K562 (cell line): ENCODE measurements around the gene ZNF546. TPM values are rescaled to one million over a fixed set of nuclear protein-coding genes. Genes with fewer than 3 reads are reported as not detected.

Source experiments
- CTCFL ChIP-seq: IDR thresholded peaks from 2 replicates; pipeline ENCODE4 v1.6.1; 2011; ENCODE audit warnings: borderline replicate concordance, low read depth, mild to moderate bottlenecking, moderate library complexity, low read length; ENCODE audit not compliant: insufficient read depth, poor library complexity, severe bottlenecking
- HDAC6 ChIP-seq: IDR thresholded peaks from 2 replicates; pipeline ENCODE4 v1.6.1; 2012; ENCODE audit warnings: low read depth, mild to moderate bottlenecking, control low read depth, inconsistent platforms, low read length, moderate library complexity
- IRF2 ChIP-seq: sonication (generic); formaldehyde crosslinking; IDR thresholded peaks from 2 replicates; pipeline ENCODE4 v1.8.1; 2022; ENCODE audit warnings: mild to moderate bottlenecking, missing genetic modification reagents
- MAZ ChIP-seq, 2 experiments: fragments of 450-650 bp in 1 of 2; sonication (generic) in 1 of 2; formaldehyde crosslinking; IDR thresholded peaks in 1 of 2; conservative IDR thresholded peaks in 1 of 2; 2 replicates each; pipeline versions ENCODE4 v1.4.0 to v1.5.0; 2020; ENCODE audit warnings: mild to moderate bottlenecking in 1 of 2, missing genetic modification reagents in 1 of 2
- MTA3 ChIP-seq: fragments of 450-650 bp; formaldehyde crosslinking; IDR thresholded peaks from 2 replicates; pipeline ENCODE4 v1.6.1; 2017; ENCODE audit warnings: mild to moderate bottlenecking, borderline replicate concordance
- NCOA2 ChIP-seq, 2 experiments: fragments of 450-650 bp; IDR thresholded peaks; 2 replicates each; pipeline ENCODE4 v1.6.1; 2018; ENCODE audit warnings: mild to moderate bottlenecking in 2 of 2, moderate library complexity in 1 of 2; ENCODE audit not compliant: partially characterized antibody in 2 of 2
- TFAP4 ChIP-seq: sonication (generic); formaldehyde crosslinking; IDR thresholded peaks from 2 replicates; pipeline ENCODE4 v1.8.0; 2022; ENCODE audit warnings: missing genetic modification reagents, mild to moderate bottlenecking, moderate library complexity, borderline replicate concordance
- TGIF2 ChIP-seq: sonication (generic); formaldehyde crosslinking; IDR thresholded peaks from 2 replicates; pipeline ENCODE4 v1.8.1; 2022; ENCODE audit warnings: mild to moderate bottlenecking, missing genetic modification reagents, moderate library complexity
- USF1 ChIP-seq: sonication (generic); formaldehyde crosslinking; IDR thresholded peaks from 2 replicates; pipeline ENCODE4 v1.9.0; 2022; ENCODE audit warnings: mild to moderate bottlenecking, missing genetic modification reagents
- ZFPM2 ChIP-seq: fragments of 250-450 bp; sonication (Bioruptor Pico); IDR thresholded peaks from 2 replicates; pipeline ENCODE4 v1.5.1; 2022; ENCODE audit warnings: mild to moderate bottlenecking
- ZNF12 ChIP-seq: sonication (generic); formaldehyde crosslinking; IDR thresholded peaks from 2 replicates; pipeline ENCODE4 v1.4.0; 2020; ENCODE audit warnings: mild to moderate bottlenecking, missing genetic modification reagents
- ZNF134 ChIP-seq: fragments of 250-450 bp; sonication (Bioruptor Pico); conservative IDR thresholded peaks from 2 replicates; pipeline ENCODE4 v1.4.0; 2020
- ZNF551 ChIP-seq: fragments of 250-450 bp; sonication (Bioruptor Pico); IDR thresholded peaks from 2 replicates; pipeline ENCODE4 v1.5.0; 2021; ENCODE audit warnings: mild to moderate bottlenecking, moderate library complexity
- ZNF584 ChIP-seq: fragments of 200-800 bp; sonication (Bioruptor generic); IDR thresholded peaks from 2 replicates; pipeline ENCODE4 v1.6.1; 2016; ENCODE audit warnings: low read depth, mild to moderate bottlenecking, missing genetic modification characterization, missing compliant biosample characterization
- ZNF668 ChIP-seq: fragments of 250-450 bp; sonication (Bioruptor Pico); IDR thresholded peaks from 2 replicates; pipeline ENCODE4 v1.8.0; 2022; ENCODE audit warnings: mild to moderate bottlenecking, inconsistent platforms
- polyA plus RNA-seq, 8 experiments: library from polyadenylated mRNA; depleted of rRNA in 4 of 8; stranded (reverse) in 5 of 8; unstranded in 3 of 8; fragments of >200 nt; fragmentation: Nextera tagmentation in 2 of 8; fragmentation: Illumina TruSeq in 1 of 8; extraction: Ambion mirVana in 2 of 8; extraction: Trizol in 1 of 8; gene quantifications; 2 replicates each; pipeline versions ENCODE4 v1.2.1 to v1.2.3, GENCODE V29; 2011 to 2014; ENCODE audit warnings: inconsistent platforms in 1 of 8, missing spikeins in 1 of 8
- total RNA-seq, 7 experiments: library from RNA; depleted of rRNA in 6 of 7; stranded (reverse); fragments of >200 nt in 6 of 7; fragmentation: Illumina TruSeq in 2 of 7; extraction: Trizol in 2 of 7; gene quantifications; 2 replicates each; pipeline versions ENCODE4 v1.2.1 to v1.2.3, GENCODE V29; 2011 to 2021; ENCODE audit warnings: low replicate concordance in 1 of 7
- TF ChIP-seq, protein P1 (sequence below): sonication (generic); formaldehyde crosslinking; IDR thresholded peaks from 2 replicates; pipeline ENCODE4 v1.9.0; 2022; ENCODE audit warnings: mild to moderate bottlenecking, missing genetic modification reagents
- TF ChIP-seq, protein P2 (sequence below): fragments of 450-650 bp; IDR thresholded peaks from 2 replicates; pipeline ENCODE4 v1.6.1; 2016
- TF ChIP-seq, protein P3 (sequence below): fragments of 250-450 bp; sonication (Bioruptor Pico); IDR thresholded peaks from 2 replicates; pipeline ENCODE4 v1.4.0; 2020
- TF ChIP-seq, protein P4 (sequence below): fragments of 450-650 bp; formaldehyde crosslinking; IDR thresholded peaks from 2 replicates; pipeline ENCODE4 v1.4.0; 2022; ENCODE audit warnings: missing genetic modification characterization

ZNF546 gene
- total and polyA plus RNA-seq, 9 of the 15 experiments (the other 6 are each of a cell fraction or from before 2014, with no cell fraction given): 0.73 to 5.1 (median 2.2) TPM

GRCh38 chr19:39996811-39997637 is at the start of gene ZNF546 (continued):
- TF ChIP-seq USF1 (CRISPR knock-in tag) (no peak), ZNF584 (no peak), TFAP4 (CRISPR knock-in tag) (peak; percentile 64), TGIF2 (CRISPR knock-in tag) (no peak), ZNF12 (no peak), CTCFL (no peak), NCOA2 (IDR thresholded peaks at IDR 0.05; ENCODE audit: partially characterized antibody in 2 of 2) (no peak), ZNF668 (CRISPR knock-in tag) (no peak), MTA3 (0 out of 2 replicates have a peak, but pooled peaks have one; percentile 59), ZNF551 (CRISPR knock-in tag) (no peak), HDAC6 (no peak), MAZ (CRISPR knock-in tag; conservative IDR thresholded peaks at IDR 0.05 in 1 of 2, IDR thresholded peaks at IDR 0.05 in 1 of 2) (peak in 1 of 2 experiments; percentile 56; a peak in 2 of 4 replicates), ZNF134 (CRISPR knock-in tag) (no peak), IRF2 (CRISPR knock-in tag) (no peak), ZFPM2 (CRISPR knock-in tag) (no peak)
- TF ChIP-seq, protein P1, sequence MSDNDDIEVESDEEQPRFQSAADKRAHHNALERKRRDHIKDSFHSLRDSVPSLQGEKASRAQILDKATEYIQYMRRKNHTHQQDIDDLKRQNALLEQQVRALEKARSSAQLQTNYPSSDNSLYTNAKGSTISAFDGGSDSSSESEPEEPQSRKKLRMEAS: no peak
- TF ChIP-seq, protein P2, sequence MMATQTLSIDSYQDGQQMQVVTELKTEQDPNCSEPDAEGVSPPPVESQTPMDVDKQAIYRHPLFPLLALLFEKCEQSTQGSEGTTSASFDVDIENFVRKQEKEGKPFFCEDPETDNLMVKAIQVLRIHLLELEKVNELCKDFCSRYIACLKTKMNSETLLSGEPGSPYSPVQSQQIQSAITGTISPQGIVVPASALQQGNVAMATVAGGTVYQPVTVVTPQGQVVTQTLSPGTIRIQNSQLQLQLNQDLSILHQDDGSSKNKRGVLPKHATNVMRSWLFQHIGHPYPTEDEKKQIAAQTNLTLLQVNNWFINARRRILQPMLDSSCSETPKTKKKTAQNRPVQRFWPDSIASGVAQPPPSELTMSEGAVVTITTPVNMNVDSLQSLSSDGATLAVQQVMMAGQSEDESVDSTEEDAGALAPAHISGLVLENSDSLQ: no peak
- TF ChIP-seq, protein P3, sequence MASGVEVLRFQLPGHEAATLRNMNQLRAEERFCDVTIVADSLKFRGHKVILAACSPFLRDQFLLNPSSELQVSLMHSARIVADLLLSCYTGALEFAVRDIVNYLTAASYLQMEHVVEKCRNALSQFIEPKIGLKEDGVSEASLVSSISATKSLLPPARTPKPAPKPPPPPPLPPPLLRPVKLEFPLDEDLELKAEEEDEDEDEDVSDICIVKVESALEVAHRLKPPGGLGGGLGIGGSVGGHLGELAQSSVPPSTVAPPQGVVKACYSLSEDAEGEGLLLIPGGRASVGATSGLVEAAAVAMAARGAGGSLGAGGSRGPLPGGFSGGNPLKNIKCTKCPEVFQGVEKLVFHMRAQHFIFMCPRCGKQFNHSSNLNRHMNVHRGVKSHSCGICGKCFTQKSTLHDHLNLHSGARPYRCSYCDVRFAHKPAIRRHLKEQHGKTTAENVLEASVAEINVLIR: no peak
- TF ChIP-seq, protein P4, sequence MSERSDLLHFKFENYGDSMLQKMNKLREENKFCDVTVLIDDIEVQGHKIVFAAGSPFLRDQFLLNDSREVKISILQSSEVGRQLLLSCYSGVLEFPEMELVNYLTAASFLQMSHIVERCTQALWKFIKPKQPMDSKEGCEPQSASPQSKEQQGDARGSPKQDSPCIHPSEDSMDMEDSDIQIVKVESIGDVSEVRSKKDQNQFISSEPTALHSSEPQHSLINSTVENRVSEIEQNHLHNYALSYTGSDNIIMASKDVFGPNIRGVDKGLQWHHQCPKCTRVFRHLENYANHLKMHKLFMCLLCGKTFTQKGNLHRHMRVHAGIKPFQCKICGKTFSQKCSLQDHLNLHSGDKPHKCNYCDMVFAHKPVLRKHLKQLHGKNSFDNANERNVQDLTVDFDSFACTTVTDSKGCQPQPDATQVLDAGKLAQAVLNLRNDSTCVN (CRISPR knock-in tag): 0 out of 2 replicates have a peak, but pooled peaks have one; percentile 64
